GM12878 (cell line): ENCODE data around the gene NTRK3. TPM values are rescaled to one million over a fixed set of nuclear protein-coding genes. Genes with fewer than 3 reads are reported as not detected.

ENCODE experiments used
- ATAC-seq: fragments of 200-7000 bp; cut with Tn5 transposase; 3 replicates; pipeline ENCODE4 v1.9.1; 2020; ENCODE audit warnings: mild to moderate bottlenecking, moderate library complexity
- BruUV-seq: library from RNA; stranded (reverse); fragments of 400-500 nt; replicated peaks from 2 replicates; lab custom pipeline; 2021; lab: Mats Ljungman, UMichigan
- CTCF ChIA-PET: fragments of 300-600 bp; sonication (Branson Sonifier 250); formaldehyde crosslinking; extraction: SDS; loops from one replicate; lab custom pipeline; 2021; ENCODE audit warnings: inconsistent platforms; lab: Yijun Ruan, JAX
- POLR2A ChIA-PET: fragments of 350-600 bp; formaldehyde crosslinking; extraction: SDS; loops from one replicate; lab custom pipeline; 2021; ENCODE audit warnings: inconsistent platforms; lab: Charles Lee
- RAD21 ChIA-PET: fragments of 300-600 bp; sonication (Branson Sonifier 250); formaldehyde crosslinking; loops from one replicate; lab custom pipeline; 2023; ENCODE audit warnings: antibody characterized with exemption; ENCODE audit not compliant: unreplicated experiment; lab: Charles Lee
- SMC1A ChIA-PET: fragments of 300-600 bp; sonication (Branson Sonifier 250); formaldehyde crosslinking; loops from one replicate; lab custom pipeline; 2023; ENCODE audit not compliant: unreplicated experiment, uncharacterized antibody; lab: Charles Lee
- DNase-seq: peaks from one replicate; pipeline ENCODE4 v3.0.0-alpha.2; 2011; ENCODE audit warnings: low read depth, low spot score
- FAIRE-seq: peaks from 3 replicates; lab custom pipeline; 2011; peaks lifted over from hg19 to GRCh38; lab: Jason Lieb, UNC
- H2AFZ ChIP-seq: 2 replicates; pipeline ENCODE4 v1.6.0; 2011; ENCODE audit warnings: low read depth, low read length, control low read depth; ENCODE audit not compliant: control insufficient read depth
- H3K27ac ChIP-seq: 2 replicates; pipeline ENCODE4 v1.5.1; 2011; ENCODE audit warnings: control low read depth; ENCODE audit not compliant: control insufficient read depth, insufficient read depth
- H3K27me3 ChIP-seq, 2 experiments: replicated peaks in 1 of 2; 2 replicates each; pipeline versions ENCODE4 v1.6.0 to v1.6.1; 2011; ENCODE audit warnings: low read length in 1 of 2; ENCODE audit not compliant: control insufficient read depth in 2 of 2, insufficient read depth in 2 of 2
- H3K36me3 ChIP-seq, 2 experiments: 2 replicates each; pipeline ENCODE4 v1.5.1; 2011; ENCODE audit warnings: low read length in 1 of 2; ENCODE audit not compliant: control insufficient read depth in 2 of 2, insufficient read depth in 2 of 2
- H3K4me1 ChIP-seq: 2 replicates; pipeline ENCODE4 v1.6.1; 2011; ENCODE audit warnings: mild to moderate bottlenecking, low read length, moderate library complexity, mixed read lengths; ENCODE audit not compliant: control insufficient read depth, insufficient read depth
- H3K4me2 ChIP-seq: 2 replicates; pipeline ENCODE4 v1.6.0; 2011; ENCODE audit warnings: control low read depth; ENCODE audit not compliant: control insufficient read depth, insufficient read depth
- H3K4me3 ChIP-seq: fragments of 200-600 bp; sonication (generic); 2 replicates; pipeline ENCODE4 v1.5.1; 2016
- H3K79me2 ChIP-seq: 2 replicates; pipeline ENCODE4 v1.6.0; 2011; ENCODE audit warnings: low read length; ENCODE audit not compliant: control insufficient read depth, insufficient read depth
- H3K9ac ChIP-seq: 2 replicates; pipeline ENCODE4 v1.8.0; 2011; ENCODE audit warnings: low read length, control low read depth, mixed read lengths; ENCODE audit not compliant: control insufficient read depth, insufficient read depth
- H3K9me3 ChIP-seq: replicated peaks from 3 replicates; pipeline ENCODE4 v1.5.1; 2011; ENCODE audit warnings: mild to moderate bottlenecking, low read length; ENCODE audit not compliant: control insufficient read depth, insufficient read depth
- H4K20me1 ChIP-seq: 2 replicates; pipeline ENCODE4 v1.6.0; 2011; ENCODE audit not compliant: control insufficient read depth, insufficient read depth
- ASH2L ChIP-seq: fragments of 300-600, 200-600 bp; sonication (generic); IDR thresholded peaks from 2 replicates; pipeline ENCODE4 v1.6.1; 2017; ENCODE audit warnings: low read depth, mild to moderate bottlenecking, borderline replicate concordance
- ATF2 ChIP-seq: IDR thresholded peaks from 2 replicates; pipeline ENCODE4 v1.6.1; 2012; ENCODE audit warnings: low read length, inconsistent platforms
- BCL11A ChIP-seq: IDR thresholded peaks from 2 replicates; pipeline ENCODE4 v1.6.1; 2011; ENCODE audit warnings: low read depth, low read length
- BMI1 ChIP-seq: fragments of 450-650 bp; IDR thresholded peaks from 2 replicates; pipeline ENCODE4 v1.6.1; 2016; ENCODE audit warnings: mild to moderate bottlenecking, moderate library complexity, borderline replicate concordance
- E4F1 ChIP-seq: fragments of 450-650 bp; IDR thresholded peaks from 2 replicates; pipeline ENCODE4 v1.6.1; 2018; ENCODE audit warnings: borderline replicate concordance, mild to moderate bottlenecking; ENCODE audit not compliant: partially characterized antibody
- ELK1 ChIP-seq: IDR thresholded peaks from 2 replicates; pipeline ENCODE4 v1.6.1; 2012; ENCODE audit warnings: low read depth, low read length, improper control_type of control experiment
- FOXK2 ChIP-seq: fragments of 450-650 bp; IDR thresholded peaks from 2 replicates; pipeline ENCODE4 v1.6.1; 2017; ENCODE audit warnings: mild to moderate bottlenecking, moderate library complexity
- MLLT1 ChIP-seq: fragments of 450-650 bp; IDR thresholded peaks from 2 replicates; pipeline ENCODE4 v1.6.1; 2016; ENCODE audit warnings: mild to moderate bottlenecking
- MTA2 ChIP-seq: fragments of 450-650 bp; IDR thresholded peaks from 2 replicates; pipeline ENCODE4 v1.6.1; 2016; ENCODE audit warnings: low read depth, mild to moderate bottlenecking, moderate library complexity
- NRF1 ChIP-seq: conservative IDR thresholded peaks from 2 replicates; pipeline ENCODE4 v1.6.1; 2011; ENCODE audit warnings: mild to moderate bottlenecking, low read depth, low read length, improper control_type of control experiment
- POLR2A ChIP-seq: IDR thresholded peaks from 2 replicates; pipeline ENCODE4 v1.6.1; 2011; ENCODE audit warnings: low read depth, mild to moderate bottlenecking, low read length
- POU2F2 ChIP-seq: IDR thresholded peaks from 3 replicates; pipeline ENCODE4 v1.6.1; 2011; ENCODE audit warnings: low read depth, mild to moderate bottlenecking, low read length, borderline replicate concordance
- RAD21 ChIP-seq: IDR thresholded peaks from 2 replicates; pipeline ENCODE4 v1.6.1; 2011; ENCODE audit warnings: mild to moderate bottlenecking, low read depth, low read length, moderate library complexity; ENCODE audit not compliant: insufficient read depth
- SMAD5 ChIP-seq: IDR thresholded peaks from 2 replicates; pipeline ENCODE4 v1.6.1; 2016; ENCODE audit warnings: antibody characterized with exemption, low read depth
- STAT1 ChIP-seq: fragments of 450-650 bp; conservative IDR thresholded peaks from 2 replicates; pipeline ENCODE4 v1.6.1; 2014; ENCODE audit warnings: antibody characterized with exemption, mild to moderate bottlenecking
- TCF3 ChIP-seq: IDR thresholded peaks from 2 replicates; pipeline ENCODE4 v1.6.1; 2012; ENCODE audit warnings: low read depth, mild to moderate bottlenecking, low read length, borderline replicate concordance; ENCODE audit not compliant: insufficient read depth
- ZNF24 ChIP-seq: fragments of 450-650 bp; IDR thresholded peaks from 2 replicates; pipeline ENCODE4 v1.6.1; 2017; ENCODE audit warnings: antibody characterized with exemption, mild to moderate bottlenecking
- ZNF384 ChIP-seq: IDR thresholded peaks from 2 replicates; pipeline ENCODE4 v1.6.1; 2012; ENCODE audit warnings: low read depth, mild to moderate bottlenecking, low read length, improper control_type of control experiment, borderline replicate concordance
- WGBS: methylation state at CpG from one replicate; pipeline ENCODE4 v1.1.6; 2016; ENCODE audit warnings: low lambda C conversion rate; ENCODE audit not compliant: insufficient replicate concordance, insufficient coverage; ENCODE audit errors: missing lambda C conversion rate; 5-methylcytosine and 5-hydroxymethylcytosine counted together
- in situ Hi-C: fragments of 300-500 bp; cut with MboI; formaldehyde crosslinking; loops from 9 replicates; pipeline ENCODE4 v1.14.3; 2018; ENCODE audit warnings: mixed read lengths
- intact Hi-C: fragments of 100-400 bp; cut with micrococcal nuclease; formaldehyde crosslinking; loops from one replicate; pipeline ENCODE4 v1.14.2; 2022; ENCODE audit not compliant: unreplicated experiment
- polyA plus RNA-seq, 11 experiments: library from polyadenylated mRNA; depleted of rRNA in 4 of 11; unstranded in 6 of 11; stranded (reverse) in 5 of 11; fragments of >200 nt; fragmentation: Nextera tagmentation in 4 of 11; fragmentation: Illumina TruSeq in 1 of 11; extraction: Ambion mirVana in 4 of 11; extraction: Trizol in 1 of 11; gene quantifications; 1 replicate in 1 of 11; 2 replicates in 10 of 11; pipeline versions ENCODE4 v1.2.1 to v1.2.3, GENCODE V29; 2011 to 2016; ENCODE audit warnings: inconsistent platforms in 2 of 11, missing spikeins in 2 of 11, low read depth in 1 of 11
- total RNA-seq, 4 experiments: library from RNA; depleted of rRNA in 3 of 4; stranded (reverse); fragments of >200 nt in 3 of 4; fragmentation: Illumina TruSeq in 1 of 4; extraction: Trizol in 1 of 4; gene quantifications; 2 replicates each; pipeline versions ENCODE4 v1.2.1 to v1.2.3, GENCODE V29; 2013 to 2021

NTRK3 gene
- total and polyA plus RNA-seq, 10 of the 15 experiments (the other 5 are each of a cell fraction or from before 2014, with no cell fraction given): not detected

- TF ChIP-seq MLLT1: no peak
- no peak for TF ChIP-seq FOXK2
- no peak for TF ChIP-seq STAT1
- TF ChIP-seq BMI1: no peak
- TF ChIP-seq RAD21: no peak
- no peak for TF ChIP-seq E4F1
- no peak for TF ChIP-seq ZNF24
Measured at GRCh38 chr15:87967951-87968350, 288.6 kb downstream of the NTRK3 start (continued).

- 11% methylated on average over 5 of the region's 5 CpGs for WGBS
- Histone ChIP-seq H2AFZ (no peak overlapping the region), H3K27me3 (no peaks in the 10 kb centered on the region), H3K79me2 (no peaks in the 10 kb centered on the region), H3K9ac (no peak overlapping the region), H3K4me1 (no peaks in the 10 kb centered on the region), H3K27ac (no peak overlapping the region), H3K4me3 (no peak overlapping the region), H3K36me3 (no peaks in the 10 kb centered on the region), H4K20me1 (no peaks in the 10 kb centered on the region), H3K9me3 (no peaks in the 10 kb centered on the region), H3K4me2 (no peak overlapping the region)
- intact Hi-C loops: no loop called here
- FAIRE-seq (no peak), DNase-seq (no peak), ATAC-seq (no peak)
- ChIA-PET RAD21 (no interaction called here), SMC1A (no interaction called here), CTCF (no interaction called here), POLR2A (no interaction called here)
- no TSS peak for BruUV-seq
- in situ Hi-C loops: no loop called here
- TF ChIP-seq ELK1 (no peak), TCF3 (no peak), ZNF384 (no peak), ASH2L (no peak), SMAD5 (no peak), POLR2A (no peak), ATF2 (no peak), BCL11A (no peak), NRF1 (no peak), POU2F2 (no peak), MTA2 (no peak)
Measured at GRCh38 chr15:87965304-87965703, 291.2 kb downstream of the NTRK3 start.
